Astrocyte of the hippocampus (primary cell): ENCODE measurements around the gene ZYX.
A peak's percentile ranks its signal among the peaks of the same experiment; 100 is the strongest.
"Not testable (repeated sequence)": the region's sequence is repeated elsewhere in the genome, so short reads cannot be mapped to it uniquely, and the experiment has no call there.

ENCODE experiments used
- DNase-seq: peaks from one replicate; pipeline ENCODE4 v3.0.0; 2011; ENCODE audit warnings: low read depth, low spot score

Gene ZYX

GRCh38 chr7:143396625-143397556 lies 15.7 kb downstream of the ZYX start:
- DNase-seq = peak; percentile 36

DNA sequence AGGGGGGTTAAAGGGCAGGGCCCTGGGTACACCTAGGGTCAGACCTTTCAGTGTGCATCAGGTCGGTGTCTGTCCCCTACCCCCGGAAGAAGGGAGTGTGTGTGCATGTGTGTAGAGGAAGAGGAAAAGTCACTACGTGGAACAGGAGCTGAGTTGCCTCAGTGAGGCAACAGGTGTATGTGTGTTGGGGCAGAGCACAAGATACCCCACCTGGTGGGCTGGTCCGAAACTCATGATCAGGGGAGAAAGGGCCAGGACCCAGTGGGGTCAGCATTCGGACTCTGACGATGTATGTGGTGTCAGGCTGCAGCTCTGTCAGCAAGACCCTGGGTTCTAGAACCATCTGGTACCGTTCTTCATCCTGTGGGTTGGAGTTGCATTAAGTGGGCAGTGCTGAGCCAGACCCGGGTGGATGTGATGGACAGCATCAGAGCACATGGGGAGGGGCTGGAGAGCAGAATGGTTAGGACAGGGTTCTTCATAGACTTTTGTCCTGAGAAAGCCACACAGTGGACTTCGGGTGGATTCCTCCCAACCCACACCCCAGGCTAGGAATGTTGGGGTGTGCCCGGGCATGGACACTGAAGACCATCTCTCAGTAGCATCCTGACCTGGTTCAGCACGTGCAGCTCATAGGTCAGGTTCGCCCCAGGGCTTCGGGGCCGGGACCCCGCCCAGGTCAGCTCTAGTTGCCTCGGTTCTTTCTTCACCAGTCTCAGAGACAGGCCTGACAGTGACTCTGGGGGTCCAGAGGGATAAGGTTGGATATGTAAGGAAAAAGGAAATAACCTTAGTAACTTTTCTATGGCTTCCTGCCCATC lies 16.8 kb downstream of the ZYX start:
- DNase-seq = no peak

GRCh38 chr7:143398616-143399015 lies 17.5 kb downstream of the ZYX start:
- DNase-seq = no peak

DNA sequence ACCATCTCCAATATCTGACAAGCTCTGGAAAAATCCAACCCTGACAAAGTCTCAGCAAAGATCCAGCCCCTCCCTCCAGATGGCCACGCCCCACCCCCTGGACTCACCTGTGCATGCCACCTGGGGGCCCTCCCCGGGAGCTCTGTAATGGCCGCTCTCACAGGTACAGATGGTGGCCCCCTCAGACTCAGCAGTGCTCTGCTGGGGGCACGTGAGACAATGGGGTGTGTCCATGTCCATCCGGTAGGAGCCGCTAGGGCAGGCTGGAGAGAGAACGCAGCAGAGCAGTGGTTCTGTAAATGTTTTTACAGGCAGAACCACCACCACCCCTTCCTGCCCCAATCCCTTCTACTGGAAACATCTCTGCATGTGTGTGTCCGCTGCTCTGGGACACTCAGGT lies 18.0 kb downstream of the ZYX start:
- no peak for DNase-seq

GRCh38 chr7:143399642-143400041 lies 18.5 kb downstream of the ZYX start:
- no peak for DNase-seq

DNA sequence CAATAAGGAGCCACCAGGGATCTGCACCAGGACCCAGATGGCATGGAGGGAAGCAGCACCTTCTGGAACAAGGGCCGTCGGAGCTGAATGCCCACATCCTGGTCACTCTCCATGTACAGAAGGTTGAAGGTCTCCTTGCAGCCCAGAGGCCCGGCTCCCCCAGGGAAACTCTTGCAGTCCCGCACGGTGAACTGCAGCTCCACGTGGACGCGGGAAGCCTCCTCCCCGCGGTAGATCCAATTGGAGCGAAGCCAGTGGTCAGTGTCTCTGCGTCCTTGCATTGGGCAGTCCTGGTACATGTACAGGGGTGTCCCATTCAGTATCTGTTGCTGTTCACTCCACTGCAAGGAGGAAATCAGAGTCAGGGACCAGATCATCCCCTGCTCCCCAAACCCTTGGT lies 20.1 kb downstream of the ZYX start:
- no peak for DNase-seq

DNA sequence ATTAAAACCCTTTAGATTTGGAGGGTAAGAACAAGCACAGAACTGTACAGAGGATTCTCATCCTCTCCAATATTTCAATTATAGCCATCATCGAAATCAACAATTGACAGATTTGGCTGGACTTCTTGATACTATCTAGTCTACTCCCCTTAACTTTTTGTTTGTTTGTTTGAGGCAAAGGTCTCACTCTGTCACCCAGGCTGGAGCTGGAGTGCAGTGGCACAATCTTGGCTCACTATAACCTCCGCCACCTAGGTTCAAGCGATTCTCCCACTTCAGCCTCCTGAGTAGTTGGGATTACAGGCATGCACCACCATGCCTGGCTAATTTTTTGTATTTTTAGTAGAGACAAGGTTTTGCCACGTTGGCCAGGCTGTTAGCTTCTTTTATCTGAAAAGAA lies 21.1 kb downstream of the ZYX start:
- DNase-seq = not testable (repeated sequence)

DNA sequence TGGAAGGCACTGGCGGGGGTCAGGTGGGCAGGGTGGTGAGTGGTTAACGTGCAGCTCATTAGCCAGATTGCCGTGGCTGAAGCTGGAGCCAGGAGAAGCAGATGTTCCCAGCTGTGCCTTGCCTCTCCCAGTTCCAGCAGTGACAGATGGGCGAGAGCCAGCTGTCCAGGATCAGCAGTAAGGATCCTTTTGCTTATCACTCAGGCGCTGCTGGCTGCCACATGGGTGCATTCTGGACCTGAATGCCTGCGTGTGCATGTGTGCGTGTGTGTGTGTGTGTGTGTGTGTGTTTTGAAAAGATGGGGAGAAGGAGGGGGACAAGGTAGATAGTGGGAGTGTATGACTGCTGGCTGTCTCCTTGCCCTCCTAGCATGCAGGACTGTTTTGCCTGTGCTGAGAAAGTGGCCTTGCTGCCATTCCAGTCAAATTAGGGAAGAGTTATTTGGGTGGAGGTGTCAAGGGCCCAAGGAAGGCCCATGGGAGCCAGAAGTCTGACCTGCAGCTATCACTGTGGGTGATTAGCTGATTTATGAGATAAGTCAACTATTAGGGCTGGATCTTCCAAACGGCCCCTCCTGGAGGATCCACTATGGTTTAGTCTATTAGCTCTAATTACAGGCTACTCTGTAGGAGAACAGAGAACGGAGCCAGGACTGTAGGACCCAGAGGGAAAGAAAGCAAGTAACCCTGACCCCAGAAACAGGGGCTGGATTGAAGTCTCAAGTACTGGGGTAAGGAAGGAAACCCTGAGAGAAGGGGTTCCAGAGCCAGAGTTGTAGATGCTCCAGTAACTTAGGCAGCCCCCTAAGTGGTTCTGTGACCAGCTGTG lies 24.2 kb downstream of the ZYX start:
- DNase-seq = no peak

DNA sequence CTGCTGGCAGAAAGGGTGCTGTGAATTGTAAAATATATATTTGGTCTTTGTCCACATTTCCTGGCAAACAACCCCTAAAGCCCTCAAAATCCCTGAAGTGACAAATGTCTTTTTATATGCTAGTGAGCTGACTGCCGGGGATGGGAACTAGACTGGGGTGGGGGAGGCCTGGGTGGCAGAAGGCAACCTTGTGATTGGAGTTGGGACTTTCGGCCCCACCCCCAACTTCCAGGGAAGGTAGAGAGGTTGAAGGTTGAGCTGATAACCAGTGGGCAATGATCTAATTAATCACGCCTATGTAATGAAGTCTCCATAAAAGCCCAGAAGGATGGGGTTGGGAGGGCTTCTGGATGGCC lies 24.8 kb downstream of the ZYX start:
- DNase-seq = no peak

GRCh38 chr7:143407287-143408251 lies 26.4 kb downstream of the ZYX start:
- DNase-seq = no peak

DNA sequence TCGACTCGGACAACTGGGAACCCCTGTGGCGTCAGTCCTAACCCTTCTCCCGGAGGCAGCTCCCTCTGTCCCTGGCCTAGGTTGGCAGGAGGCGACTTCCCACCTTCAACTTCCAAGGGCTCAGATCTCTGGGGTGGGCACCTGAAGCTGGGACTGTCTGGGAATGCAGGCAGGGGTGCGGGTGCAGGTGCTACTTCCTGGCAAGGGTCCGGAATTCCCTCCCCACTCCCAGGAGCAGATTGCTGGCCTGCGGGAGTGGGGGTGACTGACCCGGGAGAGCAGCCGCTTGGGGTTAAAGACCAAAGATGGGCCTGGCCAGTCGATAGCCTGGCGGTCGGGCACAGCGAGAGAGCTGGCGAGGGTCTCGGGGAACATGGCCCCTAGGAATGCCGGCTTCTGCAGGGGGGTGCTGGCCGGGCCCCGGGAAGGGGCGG lies 27.1 kb downstream of the ZYX start:
- DNase-seq = no peak

- no peak for DNase-seq
Observed at GRCh38 chr7:143408686-143409561, 27.8 kb downstream of the ZYX start, which contains the start of gene EPHA1. Gene EPHA1 (minus strand): TSS chr7:143408856. CDS start chr7:143408805, 51 bp downstream.

DNA sequence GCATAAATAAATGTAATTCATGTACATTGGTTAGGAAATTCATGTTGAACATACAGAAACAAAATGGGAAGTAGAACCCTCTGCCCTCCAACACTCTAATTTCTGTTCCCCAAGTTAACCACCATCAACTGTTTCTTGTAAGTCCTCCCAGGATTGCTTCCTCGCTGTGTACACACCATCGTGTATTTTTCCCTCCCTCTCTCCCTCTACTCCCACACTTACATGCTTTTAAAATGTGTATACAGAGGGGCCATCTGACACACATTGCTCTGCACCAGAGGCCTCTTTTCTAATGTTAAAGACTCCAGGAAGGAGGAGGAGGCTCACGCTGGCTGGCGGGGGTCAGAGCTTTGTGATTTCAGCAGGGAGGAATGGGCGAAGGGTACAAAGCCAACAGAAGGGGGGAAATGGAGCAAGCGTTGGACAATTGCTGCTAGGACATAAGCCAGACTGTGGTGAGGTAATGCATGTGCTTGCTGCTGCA lies 29.4 kb downstream of the ZYX start:
- no peak for DNase-seq

GRCh38 chr7:143411976-143412708 lies 31.0 kb downstream of the ZYX start:
- DNase-seq = no peak

DNA sequence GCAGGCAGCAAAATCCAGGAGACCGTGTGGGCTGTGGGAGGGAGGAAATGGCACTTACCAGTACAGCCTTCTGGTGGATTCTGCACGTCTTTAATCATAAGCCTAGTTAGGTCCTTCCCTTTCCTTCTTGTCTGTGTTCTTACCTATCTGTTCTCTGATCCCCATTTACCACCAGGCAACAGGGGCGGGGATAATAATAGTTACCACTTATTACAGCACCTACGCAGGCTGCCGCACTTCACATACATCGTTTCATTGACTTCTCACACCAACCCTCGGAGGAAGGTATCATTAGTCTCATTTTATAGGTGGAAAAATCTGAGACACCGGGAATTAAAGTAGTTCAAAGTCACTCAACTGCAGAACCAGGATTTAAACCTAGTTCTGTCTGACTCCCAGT lies 32.0 kb downstream of the ZYX start:
- no peak for DNase-seq

DNA sequence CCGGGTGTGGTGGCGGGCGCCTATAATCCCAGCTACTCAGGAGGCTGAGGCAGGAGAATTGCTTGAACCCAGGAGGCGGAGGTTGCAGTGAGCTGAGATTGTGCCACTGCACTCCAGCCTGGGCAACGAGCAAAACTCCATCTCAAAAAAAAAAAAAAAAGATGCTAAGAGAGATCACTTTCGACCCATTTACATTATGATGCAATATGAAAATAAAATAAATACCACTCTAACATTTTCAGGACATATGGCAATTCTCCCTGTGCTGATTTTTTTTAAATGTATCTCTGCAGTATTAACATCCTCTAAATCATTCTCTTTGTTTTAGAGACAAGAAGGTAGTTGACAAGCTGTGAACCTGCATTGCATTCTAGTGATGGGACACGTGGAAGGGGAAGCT lies 34.1 kb downstream of the ZYX start:
- not testable (repeated sequence) for DNase-seq

DNA sequence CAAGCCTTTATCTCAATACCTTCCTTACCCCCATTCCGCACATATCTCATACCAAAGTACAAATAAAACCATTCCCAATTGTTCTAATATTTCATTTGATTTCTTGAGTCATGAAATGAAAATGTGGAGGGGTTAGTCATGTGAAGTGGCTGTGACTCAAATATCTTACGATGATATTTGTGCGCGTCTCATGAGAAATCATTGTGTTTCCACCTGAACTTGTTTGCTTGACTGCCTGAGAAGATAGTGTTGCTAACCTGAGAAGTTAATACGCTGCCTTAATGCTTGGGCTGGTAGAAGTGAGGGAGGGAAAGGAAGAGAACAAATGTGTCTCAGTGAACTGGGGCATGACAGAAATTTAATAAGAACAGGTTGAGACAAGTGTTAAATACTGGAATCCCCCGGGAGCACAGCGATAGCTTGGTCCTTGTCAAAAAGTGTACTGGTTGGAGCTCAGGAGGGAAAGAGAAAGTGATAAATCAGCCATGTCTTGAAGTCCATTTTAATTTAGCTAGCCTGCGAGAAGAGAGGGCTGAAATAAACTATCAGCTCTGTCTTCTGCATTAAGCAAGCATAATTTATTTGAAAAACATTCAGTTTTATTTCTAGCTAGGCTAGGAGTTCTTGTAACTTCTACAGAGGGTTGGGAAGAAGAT lies 34.7 kb downstream of the ZYX start:
- no peak for DNase-seq

GRCh38 chr7:143416565-143417149 lies 35.5 kb downstream of the ZYX start:
- peak; percentile 60 for DNase-seq
